ENCODE measurements around the gene THEMIS.

THEMIS gene

DNA sequence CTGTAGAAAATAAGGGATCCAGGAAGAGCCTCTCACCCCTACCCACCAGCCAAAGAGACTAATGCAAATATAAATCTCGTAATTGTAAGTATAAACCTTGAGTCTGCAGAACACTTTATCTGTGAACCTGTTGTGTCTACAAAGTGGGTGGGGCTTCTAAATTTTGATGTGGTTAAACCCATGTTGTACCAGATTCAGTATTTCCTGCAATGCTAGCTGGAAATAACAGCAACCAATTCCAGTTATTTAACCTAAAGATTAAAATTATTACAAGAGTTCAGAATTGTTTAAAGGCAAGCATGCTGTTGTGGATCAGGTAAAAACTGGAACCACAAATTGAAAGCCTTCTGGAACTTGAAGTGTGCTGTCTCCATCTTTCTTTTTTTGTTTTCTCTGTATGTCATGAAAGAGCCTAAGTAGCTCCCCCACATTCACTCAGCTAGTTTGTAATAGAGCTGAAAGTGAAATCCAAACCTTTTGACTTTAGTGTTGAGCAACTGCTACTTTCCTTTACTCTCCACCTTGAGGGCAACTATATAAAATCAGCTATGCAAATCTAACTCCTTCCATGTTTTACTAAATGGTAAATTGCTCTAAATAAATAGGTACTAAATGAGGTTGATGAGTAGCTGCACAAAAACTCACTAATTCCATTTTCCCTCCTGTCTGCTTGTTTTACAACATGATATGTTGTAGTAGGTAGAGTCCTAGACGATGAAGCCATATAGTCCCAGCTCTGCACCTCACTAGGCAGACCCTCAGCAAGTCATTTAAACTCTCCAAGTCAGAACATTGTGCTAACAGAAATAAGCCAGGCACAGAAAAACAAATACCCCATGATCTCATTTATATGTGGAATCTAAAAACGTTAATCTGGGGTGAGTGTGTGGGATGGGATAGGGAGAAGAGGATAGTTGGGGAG, 17.9 kb upstream of the THEMIS start:
- DNase-seq (ENCODE audit: low spot score), result no peak
- in situ Hi-C loops (cut with MboI; ENCODE audit: low pct_unique_long_range_greater_than_20kb, low sequenced_read_pairs, unreplicated experiment), result no loop called here
- TF ChIP-seq, protein P1, sequence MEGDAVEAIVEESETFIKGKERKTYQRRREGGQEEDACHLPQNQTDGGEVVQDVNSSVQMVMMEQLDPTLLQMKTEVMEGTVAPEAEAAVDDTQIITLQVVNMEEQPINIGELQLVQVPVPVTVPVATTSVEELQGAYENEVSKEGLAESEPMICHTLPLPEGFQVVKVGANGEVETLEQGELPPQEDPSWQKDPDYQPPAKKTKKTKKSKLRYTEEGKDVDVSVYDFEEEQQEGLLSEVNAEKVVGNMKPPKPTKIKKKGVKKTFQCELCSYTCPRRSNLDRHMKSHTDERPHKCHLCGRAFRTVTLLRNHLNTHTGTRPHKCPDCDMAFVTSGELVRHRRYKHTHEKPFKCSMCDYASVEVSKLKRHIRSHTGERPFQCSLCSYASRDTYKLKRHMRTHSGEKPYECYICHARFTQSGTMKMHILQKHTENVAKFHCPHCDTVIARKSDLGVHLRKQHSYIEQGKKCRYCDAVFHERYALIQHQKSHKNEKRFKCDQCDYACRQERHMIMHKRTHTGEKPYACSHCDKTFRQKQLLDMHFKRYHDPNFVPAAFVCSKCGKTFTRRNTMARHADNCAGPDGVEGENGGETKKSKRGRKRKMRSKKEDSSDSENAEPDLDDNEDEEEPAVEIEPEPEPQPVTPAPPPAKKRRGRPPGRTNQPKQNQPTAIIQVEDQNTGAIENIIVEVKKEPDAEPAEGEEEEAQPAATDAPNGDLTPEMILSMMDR (IDR thresholded peaks at IDR 0.05; ENCODE audit: extremely low read depth, insufficient read depth, missing control alignments), result no peak

- in situ Hi-C loops (cut with MboI; ENCODE audit: low pct_unique_long_range_greater_than_20kb, low sequenced_read_pairs, unreplicated experiment), result no loop called here
- no peak for DNase-seq (ENCODE audit: low spot score)
- TF ChIP-seq, protein P1 (IDR thresholded peaks at IDR 0.05; ENCODE audit: extremely low read depth, insufficient read depth, missing control alignments), result no peak
These were observed 16.9 kb upstream of the THEMIS start for GRCh38 chr6:127917766-127918165.

DNA sequence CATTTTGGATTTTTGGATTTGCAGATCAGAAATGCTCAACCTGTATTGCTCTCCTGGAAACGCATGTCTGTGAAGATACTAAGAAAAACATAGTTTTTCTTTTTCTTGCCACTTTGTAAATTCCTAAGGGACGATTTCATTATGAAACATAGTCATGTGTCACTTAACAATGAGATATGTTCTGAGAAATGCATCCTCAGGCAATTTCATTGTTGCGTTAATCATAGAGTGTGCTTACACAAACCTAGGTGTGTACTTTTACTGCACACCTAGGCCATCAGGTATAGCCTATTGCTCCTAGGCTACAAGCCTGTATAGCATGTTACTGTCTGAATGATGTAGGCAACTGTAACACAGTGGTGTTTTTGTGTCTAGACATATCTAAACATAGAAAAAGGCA, 13.4 kb upstream of the THEMIS start:
- in situ Hi-C loops (cut with MboI; ENCODE audit: low pct_unique_long_range_greater_than_20kb, low sequenced_read_pairs, unreplicated experiment), result no loop called here
- no peak for DNase-seq (ENCODE audit: low spot score)
- TF ChIP-seq, protein P1 (IDR thresholded peaks at IDR 0.05; ENCODE audit: extremely low read depth, insufficient read depth, missing control alignments), result no peak

DNA sequence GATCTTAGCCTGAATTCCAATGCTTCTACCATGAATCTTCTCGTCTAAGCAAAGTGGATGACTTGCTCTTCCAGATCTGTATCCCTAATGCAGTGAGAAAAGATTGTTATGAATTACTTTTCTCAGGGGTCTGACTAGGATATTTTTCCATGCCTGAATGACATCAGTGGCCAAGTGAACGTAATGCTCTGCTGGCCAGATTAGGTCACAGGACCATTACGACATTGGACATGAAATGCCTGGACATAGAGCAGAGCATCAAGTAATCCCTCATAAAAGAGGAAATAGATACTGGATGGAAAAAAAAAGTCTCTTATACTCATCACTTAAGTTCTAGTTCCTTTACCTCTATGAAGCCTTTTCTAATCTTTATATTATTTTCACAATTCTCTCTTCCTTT, 12.1 kb upstream of the THEMIS start:
- DNase-seq (ENCODE audit: low spot score), result no peak
- TF ChIP-seq, protein P1 (IDR thresholded peaks at IDR 0.05; ENCODE audit: extremely low read depth, insufficient read depth, missing control alignments), result no peak
- in situ Hi-C loops (cut with MboI; ENCODE audit: low pct_unique_long_range_greater_than_20kb, low sequenced_read_pairs, unreplicated experiment), result no loop called here

GRCh38 chr6:127907960-127908640, 7.2 kb upstream of the THEMIS start:
- in situ Hi-C loops (cut with MboI; ENCODE audit: low pct_unique_long_range_greater_than_20kb, low sequenced_read_pairs, unreplicated experiment), result no loop called here
- TF ChIP-seq, protein P1 (IDR thresholded peaks at IDR 0.05; ENCODE audit: extremely low read depth, insufficient read depth, missing control alignments), result no peak
- DNase-seq (ENCODE audit: low spot score), result peak; percentile 3

GRCh38 chr6:127904160-127904559, 3.3 kb upstream of the THEMIS start:
- no peak for DNase-seq (ENCODE audit: low spot score)
- in situ Hi-C loops (cut with MboI; ENCODE audit: low pct_unique_long_range_greater_than_20kb, low sequenced_read_pairs, unreplicated experiment), result no loop called here
- TF ChIP-seq, protein P1 (IDR thresholded peaks at IDR 0.05; ENCODE audit: extremely low read depth, insufficient read depth, missing control alignments), result no peak

Measured in GM13977 (cell line).